Right hindlimb (tissue), 1 donor: ENCODE data around the gene MUC3A.
"Not testable (repeated sequence)": the region's sequence is repeated elsewhere in the genome, so short reads cannot be mapped to it uniquely, and the experiment has no call there.

Source experiments
- DNase-seq: peaks from one replicate; pipeline ENCODE4 v3.0.0-alpha.2; 2018

The MUC3A gene

DNA sequence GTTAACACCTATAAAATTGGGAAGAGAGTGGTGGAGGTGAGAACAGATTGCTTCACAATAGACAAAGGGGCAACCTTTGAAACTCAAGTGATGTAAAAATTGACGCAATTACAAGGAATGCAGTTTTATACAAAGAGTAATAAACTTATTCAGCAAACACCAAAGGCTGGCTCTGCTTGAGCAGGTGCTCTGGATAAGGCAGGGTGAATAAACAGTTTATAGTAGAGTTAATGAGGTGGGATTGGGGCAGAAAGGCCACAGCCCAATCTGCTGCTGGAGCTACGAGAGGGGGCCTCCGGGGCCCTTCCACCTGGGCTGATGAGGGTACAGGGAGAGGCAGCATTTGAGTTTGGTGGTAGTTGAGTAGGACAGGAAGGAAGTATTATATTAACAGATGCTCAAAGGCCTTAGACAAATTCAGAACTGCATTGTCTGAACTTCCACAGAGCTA, 26.1 kb downstream of the MUC3A start:
- DNase-seq, result no peak

DNA sequence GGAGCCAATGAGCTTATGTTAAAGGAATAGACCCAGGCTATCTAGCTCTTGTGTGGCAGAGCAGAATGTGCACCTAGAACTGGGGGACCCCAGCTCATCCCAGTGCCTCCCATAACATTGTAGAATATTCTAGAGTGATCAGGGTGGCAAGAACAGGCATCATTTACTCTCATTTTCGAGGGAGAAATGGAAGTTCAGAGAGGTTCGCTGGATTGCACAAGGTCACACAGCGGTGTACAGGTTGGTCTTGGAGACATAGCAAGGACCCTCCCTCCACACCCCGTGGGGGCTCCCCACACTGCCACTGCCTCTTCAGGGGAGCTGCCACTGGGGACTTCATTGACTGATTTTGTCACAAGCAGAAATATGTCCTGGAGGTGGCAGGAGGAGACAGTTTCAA, 29.0 kb downstream of the MUC3A start:
- DNase-seq, result no peak

DNA sequence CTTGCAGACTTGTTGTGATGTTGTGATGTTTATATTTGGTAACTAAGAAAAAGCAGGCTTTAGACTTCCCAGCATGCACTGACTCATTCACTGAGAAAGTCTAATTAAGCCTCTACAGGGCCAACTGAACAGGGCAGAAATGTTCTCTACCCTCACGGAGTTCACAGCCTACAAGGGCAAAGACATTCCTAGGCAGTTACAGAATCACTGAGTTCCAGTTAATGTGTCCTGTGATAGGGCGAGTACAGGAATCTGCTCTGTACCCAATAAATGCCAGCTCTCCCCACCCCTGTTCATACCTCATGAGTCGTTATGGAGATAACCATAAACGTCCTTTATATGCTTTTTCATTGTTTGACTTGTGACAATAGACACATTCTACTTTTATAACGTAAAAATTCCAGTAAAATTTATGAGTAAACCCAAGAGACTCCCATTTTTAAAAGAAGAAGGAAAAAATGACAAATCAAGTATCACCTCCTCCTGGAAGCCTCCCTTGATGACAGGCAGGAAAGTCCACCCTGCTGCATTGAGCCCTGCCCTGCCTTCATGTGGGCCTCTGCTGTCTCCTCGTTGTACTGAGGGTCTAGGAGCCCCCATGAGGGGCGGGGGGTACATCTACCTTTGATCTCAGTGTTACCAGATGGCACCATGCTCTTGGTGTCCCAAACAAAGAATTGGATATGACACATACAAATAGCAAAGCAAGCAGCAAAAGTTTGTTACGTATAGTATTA, 34.3 kb downstream of the MUC3A start:
- no peak for DNase-seq

GRCh38 chr7:100984241-100984918, 35.0 kb downstream of the MUC3A start:
- DNase-seq, result not testable (repeated sequence)

DNA sequence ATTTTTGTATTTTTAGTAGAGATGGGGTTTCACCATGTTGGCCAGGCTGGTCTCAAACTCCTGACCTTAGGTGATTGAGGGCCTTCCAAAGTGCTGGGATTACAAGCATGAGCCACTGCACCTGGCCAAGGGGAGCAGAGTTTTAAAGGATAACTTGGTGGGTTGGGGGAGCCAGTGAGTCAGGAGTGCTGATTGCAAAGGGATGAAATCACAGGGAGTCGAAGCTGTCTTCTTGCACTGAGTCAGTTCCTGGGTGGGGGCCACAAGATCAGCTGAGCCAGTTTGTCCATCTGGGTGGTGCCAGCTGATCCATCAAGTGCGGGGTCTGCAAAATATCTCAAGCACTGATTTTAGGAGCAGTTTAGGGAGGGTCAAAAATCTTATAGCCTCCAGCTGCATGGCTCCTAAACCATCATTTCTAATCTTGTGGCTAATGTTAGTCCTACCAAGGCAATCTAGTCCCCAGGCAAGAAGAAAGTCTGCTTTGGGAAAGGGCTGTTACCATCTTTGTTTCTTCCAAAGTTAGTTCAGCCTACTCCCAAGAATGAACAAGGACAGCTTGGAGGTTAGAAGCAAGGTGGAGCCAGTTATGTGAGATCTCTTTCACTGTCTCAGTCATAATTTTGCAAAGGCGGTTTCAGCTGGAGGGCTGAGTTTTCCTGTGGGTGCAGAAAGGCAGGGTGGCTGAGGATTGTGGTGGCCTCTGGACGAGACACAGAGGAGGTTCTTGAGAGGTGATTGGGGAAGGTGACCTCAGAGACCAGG, 35.9 kb downstream of the MUC3A start:
- DNase-seq, result not testable (repeated sequence)

- no peak for DNase-seq
Measured at GRCh38 chr7:100991631-100992030, 42.3 kb downstream of the MUC3A start.

GRCh38 chr7:100992280-100992679, 42.9 kb downstream of the MUC3A start:
- DNase-seq, result not testable (repeated sequence)

GRCh38 chr7:100994671-100995070, 45.3 kb downstream of the MUC3A start:
- DNase-seq, result not testable (repeated sequence)

DNA sequence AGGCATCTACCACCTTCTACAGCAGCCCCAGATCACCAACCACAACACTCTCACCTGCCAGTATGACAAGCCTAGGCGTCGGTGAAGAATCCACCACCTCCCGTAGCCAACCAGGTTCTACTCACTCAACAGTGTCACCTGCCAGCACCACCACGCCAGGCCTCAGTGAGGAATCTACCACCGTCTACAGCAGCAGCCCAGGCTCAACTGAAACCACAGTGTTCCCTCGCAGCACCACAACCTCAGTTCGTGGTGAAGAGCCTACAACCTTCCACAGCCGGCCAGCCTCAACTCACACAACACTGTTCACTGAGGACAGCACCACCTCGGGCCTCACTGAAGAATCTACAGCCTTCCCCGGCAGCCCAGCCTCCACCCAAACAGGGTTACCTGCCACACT, 49.2 kb downstream of the MUC3A start:
- not testable (repeated sequence) for DNase-seq

- not testable (repeated sequence) for DNase-seq
Measured at GRCh38 chr7:100999334-100999733, 50.0 kb downstream of the MUC3A start.

GRCh38 chr7:101000025-101000424, 50.7 kb downstream of the MUC3A start:
- DNase-seq, result not testable (repeated sequence)

GRCh38 chr7:101002333-101002732, 53.0 kb downstream of the MUC3A start:
- DNase-seq, result not testable (repeated sequence)

DNA sequence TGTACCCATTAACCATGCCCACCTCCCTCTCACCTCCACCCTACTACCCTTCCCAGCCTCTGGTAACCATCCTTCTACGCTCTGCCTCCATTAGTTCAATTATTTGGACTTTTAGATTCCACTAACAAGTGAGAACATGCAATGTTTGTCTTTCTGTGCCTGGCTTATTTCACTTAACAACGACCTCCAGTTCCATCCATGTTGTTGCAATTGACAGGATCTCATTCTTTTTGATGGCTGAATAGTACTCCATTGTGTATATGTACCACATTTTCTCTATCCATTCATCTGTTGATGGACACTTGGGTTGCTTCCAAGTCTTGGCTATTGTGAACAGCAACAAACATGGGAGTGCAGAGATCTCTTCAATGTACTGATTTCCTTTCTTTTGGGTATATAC, 58.0 kb downstream of the MUC3A start:
- DNase-seq, result not testable (repeated sequence)

- no peak for DNase-seq
Measured at GRCh38 chr7:101009629-101010028, 60.3 kb downstream of the MUC3A start.

- DNase-seq, result no peak
Measured at GRCh38 chr7:101012931-101013330, 63.6 kb downstream of the MUC3A start.

GRCh38 chr7:101015626-101016025, 66.3 kb downstream of the MUC3A start:
- DNase-seq, result no peak

- DNase-seq, result peak; percentile 90
Measured at GRCh38 chr7:101017064-101017777, 67.9 kb downstream of the MUC3A start.
